ENCODE data around the gene TNRC6C.
"Not testable (repeated sequence)": the region's sequence is repeated elsewhere in the genome, so short reads cannot be mapped to it uniquely, and the experiment has no call there.

Gene TNRC6C

GRCh38 chr17:77965352-77965751, 6.8 kb downstream of the TNRC6C start:
- DNase-seq, result no peak

GRCh38 chr17:77966476-77966875, 8.0 kb downstream of the TNRC6C start:
- DNase-seq, result no peak

- no peak for DNase-seq
Observed at GRCh38 chr17:77968788-77969187, 10.3 kb downstream of the TNRC6C start.

DNA sequence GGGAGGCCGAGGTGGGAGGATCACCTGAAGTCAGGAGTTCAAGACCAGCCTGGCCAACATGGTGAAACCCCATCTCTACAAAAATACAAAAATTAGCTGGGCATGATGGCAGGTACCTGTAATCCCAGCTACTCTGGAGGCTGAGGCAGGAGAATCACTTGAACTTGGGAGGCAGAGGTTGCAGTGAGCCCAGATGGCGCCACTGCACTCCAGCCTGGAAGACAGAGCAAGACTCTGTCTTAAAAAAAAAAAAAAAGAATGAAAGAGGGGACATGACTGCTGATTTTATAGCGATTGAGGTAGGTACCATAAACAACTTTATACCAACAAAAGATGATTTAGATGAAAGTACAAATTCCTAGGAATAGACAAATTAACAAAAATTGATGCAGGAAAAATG, 13.8 kb downstream of the TNRC6C start:
- DNase-seq, result not testable (repeated sequence)

GRCh38 chr17:77973953-77974352, 15.4 kb downstream of the TNRC6C start:
- DNase-seq, result no peak

- no peak for DNase-seq
Observed at GRCh38 chr17:77974396-77974795, 15.9 kb downstream of the TNRC6C start.

- DNase-seq, result not testable (repeated sequence)
Observed at GRCh38 chr17:77982430-77982829, 23.9 kb downstream of the TNRC6C start.

DNA sequence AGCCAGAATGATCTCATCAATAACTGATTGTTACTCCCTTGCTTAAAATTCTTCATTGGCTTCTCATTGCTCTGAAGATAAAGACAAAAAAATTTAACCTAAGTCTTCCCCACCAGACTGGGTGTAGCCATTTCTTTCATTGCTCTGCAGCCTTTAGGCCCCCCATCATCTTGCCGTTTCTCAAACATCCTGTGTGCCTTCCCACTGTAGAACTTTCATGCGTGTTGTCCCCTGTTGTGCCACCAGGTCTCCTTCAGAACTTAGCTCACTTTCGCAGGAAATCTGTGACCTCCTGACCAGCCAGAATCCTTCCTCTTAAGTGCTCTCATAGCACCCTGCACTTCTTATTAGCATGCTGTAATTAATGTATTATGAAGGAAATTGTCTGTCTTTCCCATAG, 31.8 kb downstream of the TNRC6C start:
- no peak for DNase-seq

GRCh38 chr17:77993735-77994134, 35.2 kb downstream of the TNRC6C start:
- DNase-seq, result not testable (repeated sequence)

- no peak for DNase-seq
Observed at GRCh38 chr17:77995146-77995852, 36.8 kb downstream of the TNRC6C start.

DNA sequence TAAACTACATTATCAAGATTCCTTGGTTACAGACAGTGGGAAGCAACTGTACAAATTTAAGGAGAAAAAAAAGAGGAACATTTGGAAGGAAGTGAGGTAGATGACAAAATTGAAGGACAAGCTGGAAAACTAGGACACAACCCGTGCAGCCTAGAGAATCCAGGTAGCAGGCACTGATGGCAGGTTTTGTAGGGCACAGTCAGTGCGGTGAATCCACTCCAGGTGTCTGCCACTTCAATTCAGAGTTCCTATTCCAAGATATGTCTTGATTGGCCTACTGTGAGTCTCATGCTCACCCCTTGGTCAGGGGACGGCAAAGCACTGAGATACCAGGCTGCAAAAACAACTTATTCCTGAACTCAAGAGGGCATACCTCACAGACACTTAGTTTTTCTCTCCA, 37.8 kb downstream of the TNRC6C start:
- no peak for DNase-seq

DNA sequence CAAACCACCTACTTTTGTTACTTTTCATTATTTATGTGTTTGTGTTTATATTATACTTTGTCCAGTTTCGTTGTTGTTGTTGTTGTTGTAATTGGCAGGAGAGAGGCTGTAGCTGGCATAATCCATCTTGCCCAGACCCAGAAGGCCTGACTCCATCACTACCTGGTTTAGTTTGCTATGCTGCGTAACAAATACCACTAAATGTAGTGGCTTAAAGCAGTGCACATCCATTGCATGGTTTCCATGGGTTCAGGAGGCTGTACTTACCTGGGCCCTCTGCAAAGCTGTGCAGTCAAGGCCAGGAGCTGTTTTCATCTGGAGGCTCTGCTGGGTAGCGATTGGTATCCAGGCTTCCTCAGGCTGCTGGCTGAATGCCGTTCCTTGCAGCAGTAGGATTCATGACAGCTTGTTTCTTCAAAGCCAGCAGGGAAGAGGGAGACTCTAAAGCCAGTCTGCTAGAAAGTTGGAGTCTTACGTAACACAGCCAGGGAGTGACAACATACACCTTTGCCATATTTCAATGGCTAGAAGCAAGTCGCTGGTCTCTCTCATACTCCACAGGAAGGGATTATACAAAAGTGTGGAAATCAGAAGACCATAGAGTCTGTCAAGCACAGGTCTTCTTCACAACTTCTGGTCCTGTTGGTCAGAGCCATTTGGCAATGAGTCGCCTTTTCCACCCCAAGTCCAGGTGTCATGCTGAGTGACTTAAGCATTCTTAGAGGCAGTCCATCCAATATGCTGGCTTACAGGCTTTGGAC, 41.1 kb downstream of the TNRC6C start:
- DNase-seq, result no peak

DNA sequence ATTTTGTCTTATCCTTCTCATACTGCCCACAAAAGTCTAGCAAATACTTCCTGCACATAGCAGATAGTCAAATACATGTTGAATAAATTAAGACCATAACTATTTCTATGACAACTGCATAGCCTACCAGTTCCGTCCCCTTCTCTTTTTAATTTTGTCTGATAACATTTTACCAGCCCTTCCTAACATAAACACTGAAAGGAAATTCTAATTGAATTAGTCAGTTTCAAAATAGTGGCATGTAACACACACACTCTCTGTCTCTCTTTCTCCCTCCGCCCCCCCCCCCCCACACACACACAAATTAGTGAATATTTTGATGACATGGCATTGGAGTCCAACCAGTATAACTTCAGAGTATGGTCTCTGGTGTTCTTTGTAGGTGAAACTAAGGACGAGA, 41.8 kb downstream of the TNRC6C start:
- no peak for DNase-seq

GRCh38 chr17:78001182-78001581, 42.7 kb downstream of the TNRC6C start:
- no peak for DNase-seq

DNA sequence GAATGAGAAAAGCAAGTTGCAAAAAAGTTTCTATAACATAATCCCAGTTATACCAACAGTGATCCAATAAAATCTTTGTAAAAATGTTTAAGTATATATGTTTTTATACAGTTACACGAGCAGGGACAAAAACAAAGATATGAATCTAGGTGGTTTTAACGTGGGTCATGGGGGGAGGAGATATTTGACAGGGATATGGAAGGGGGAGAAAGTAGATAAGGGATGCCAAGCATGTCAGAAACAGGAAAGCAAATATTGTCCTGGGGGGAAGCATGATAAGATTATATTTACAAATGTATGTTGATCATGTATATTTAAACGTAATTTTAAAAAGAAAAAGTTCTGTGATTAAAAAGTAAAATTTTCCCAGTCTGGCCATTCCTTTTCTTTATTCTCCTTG, 43.1 kb downstream of the TNRC6C start:
- no peak for DNase-seq

DNA sequence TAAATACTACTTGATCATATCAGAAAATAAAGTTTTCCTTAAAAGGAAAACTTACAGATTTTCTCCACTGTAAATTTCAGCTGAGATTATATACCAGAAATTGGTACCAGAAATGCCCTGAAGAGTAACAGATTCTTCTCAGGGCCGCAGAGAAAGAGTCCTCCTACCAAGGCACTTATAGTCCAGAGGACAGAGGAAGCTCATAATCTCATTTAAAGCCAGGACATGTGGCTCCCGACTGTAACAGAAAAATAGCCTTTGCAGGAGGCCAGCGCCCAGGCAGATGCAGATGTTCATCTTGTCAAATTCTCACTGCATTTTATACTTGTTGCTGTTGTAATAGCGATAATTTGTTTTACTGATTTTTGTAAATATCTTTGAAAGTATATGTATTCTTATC, 43.7 kb downstream of the TNRC6C start:
- DNase-seq, result no peak

DNA sequence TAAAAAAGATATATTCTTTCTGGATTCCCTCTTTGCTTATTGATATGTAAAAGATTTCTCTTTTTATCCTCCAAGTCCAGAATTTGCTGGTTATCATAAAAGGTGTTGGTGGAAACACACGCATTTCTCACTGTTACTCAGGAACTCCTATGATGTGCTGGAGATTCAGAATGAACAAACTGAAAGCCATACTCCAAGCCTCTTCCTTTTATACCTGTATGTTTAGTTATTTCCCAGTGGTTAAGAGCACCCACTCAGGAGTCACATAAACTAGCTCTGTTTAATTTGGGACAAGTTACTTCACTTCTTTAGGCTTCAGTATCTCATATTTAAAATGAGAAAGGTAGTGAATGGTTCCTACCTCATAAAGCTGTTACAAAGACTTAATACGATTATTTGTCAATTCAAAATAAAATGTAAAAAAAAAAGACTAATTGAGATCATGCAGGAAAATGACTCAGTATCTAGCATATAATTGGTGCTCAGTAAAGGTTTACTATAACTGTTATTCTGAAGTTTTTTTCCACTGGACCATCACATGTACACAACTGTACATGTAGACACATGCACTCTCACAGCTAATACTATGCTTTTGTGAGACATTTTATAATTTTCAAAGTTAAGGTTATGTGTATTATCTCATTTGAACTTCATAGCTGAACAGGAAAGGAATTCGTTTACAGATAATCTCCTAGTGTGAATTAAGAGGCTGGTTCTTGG, 47.1 kb downstream of the TNRC6C start:
- DNase-seq, result no peak

DNA sequence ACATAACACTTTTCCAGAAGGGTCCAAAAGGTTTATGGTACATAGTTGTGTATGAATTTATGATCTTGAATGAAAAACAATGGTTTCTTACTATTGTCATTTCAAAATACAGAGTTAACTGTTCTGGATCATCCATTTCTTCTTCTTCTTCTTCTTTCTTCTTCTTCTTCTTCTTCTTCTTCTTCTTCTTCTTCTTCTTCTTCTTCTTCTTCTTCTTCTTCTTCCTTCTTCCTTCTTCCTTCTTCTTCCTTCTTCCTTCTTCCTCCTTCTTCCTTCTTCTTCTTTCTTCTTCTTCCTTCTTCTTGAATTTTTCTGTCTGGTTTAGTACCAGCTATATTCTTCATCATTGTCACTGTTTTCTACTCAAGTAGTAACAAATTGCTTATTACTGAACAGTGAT, 47.8 kb downstream of the TNRC6C start:
- DNase-seq, result no peak

DNA sequence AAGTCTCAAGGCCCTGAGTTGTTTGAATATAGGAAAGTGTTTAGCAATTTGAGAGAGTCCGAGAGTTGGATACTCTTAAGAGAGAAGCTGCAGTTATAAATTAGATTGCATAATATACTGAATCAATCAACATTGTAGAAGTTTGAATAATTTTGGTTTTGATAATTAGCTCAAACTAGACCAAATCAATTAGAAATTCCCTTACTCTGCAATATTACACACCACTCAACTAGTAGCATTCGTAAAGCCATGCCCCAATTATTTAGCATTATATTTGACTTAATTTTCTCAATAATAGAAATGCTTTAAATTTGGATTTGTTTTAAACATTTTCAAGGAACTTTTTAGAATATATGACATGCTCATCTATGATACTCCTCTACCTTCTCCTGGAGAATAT, 49.1 kb downstream of the TNRC6C start:
- no peak for DNase-seq

GRCh38 chr17:78010759-78011158, 52.3 kb downstream of the TNRC6C start:
- no peak for DNase-seq

DNA sequence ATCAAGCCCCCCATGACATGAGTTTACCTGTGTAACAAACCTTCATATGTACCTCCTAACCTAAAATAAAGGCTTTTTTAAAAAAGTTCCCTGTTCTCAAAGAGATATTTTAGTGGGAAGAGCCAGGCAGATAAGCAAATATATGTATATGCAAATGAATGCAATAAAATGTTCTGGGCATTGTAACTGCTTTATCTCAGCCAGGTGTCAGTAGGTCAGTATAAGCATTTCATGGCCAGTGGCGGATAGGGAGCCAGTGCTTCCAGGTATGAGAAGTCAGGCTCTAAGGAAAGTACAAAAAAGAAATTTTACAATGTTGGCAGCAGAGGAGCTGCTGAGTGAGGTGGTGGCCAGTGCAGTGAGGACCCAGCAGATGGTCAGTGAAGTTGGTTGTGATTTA, 53.9 kb downstream of the TNRC6C start:
- DNase-seq, result no peak

GRCh38 chr17:78013683-78014467, 55.4 kb downstream of the TNRC6C start:
- DNase-seq, result peak; percentile 77

GRCh38 chr17:78014646-78015045, 56.1 kb downstream of the TNRC6C start:
- no peak for DNase-seq

All from islet precursor cell (in vitro differentiated cells).